ENCODE results near the gene LAMA4.

LAMA4 gene

GRCh38 chr6:112279031-112279935 is 24.9 kb upstream of the LAMA4 start:
- DNase-seq (ENCODE audit: low read depth in 2 of 2), result no peak

DNA sequence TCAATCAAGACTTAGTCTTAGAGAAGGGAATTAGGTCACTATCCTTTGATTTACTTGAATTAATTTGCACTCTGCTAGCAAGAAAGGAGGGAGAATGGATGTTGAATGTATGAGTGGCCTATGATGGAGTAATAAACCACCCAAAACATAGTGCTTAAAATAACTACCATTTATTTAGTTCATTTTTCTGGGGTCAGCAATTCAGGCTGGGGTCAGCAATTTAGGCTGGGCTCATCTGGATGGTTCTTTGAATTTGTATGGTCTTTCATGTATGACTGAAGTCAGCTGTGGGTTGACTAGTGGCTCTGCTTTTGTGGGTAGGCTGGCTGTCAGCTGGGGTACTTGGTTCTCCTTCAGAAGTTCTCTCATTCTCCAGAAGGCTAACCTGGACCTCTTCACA is 21.0 kb upstream of the LAMA4 start:
- DNase-seq (ENCODE audit: low read depth in 2 of 2), result no peak

GRCh38 chr6:112274774-112275173 is 20.4 kb upstream of the LAMA4 start:
- no peak for DNase-seq (ENCODE audit: low read depth in 2 of 2)

- no peak for DNase-seq (ENCODE audit: low read depth in 2 of 2)
Measured at GRCh38 chr6:112272799-112273198, 18.4 kb upstream of the LAMA4 start.

GRCh38 chr6:112270756-112271155 is 16.4 kb upstream of the LAMA4 start:
- DNase-seq (ENCODE audit: low read depth in 2 of 2), result no peak

DNA sequence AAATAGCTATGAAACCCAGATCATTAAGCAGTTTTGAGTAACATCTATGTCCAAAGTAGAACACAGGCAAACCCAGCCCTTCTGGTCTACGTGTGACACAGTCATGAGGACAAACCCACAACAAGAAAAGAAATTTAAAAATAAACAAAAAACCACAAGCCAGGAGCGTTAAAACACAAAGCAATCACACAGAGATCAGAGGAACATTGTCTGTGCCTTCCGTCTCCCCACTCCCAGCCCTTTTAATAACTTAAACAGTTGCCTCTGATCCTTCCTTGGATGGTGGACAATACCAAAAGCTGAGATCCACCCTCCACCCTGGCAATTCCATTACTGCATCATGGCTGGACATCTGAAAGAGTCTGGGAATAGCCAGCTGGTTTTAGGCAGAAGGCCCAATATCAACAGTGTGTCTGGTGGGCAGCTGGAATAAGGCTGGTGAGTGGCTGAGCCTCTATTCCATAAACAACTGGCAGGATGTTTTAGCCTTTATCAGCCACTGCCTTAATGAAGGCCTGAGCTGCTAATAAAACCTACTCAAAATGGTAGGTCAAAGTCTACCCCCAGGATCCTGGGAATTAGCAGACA is 15.7 kb upstream of the LAMA4 start:
- no peak for DNase-seq (ENCODE audit: low read depth in 2 of 2)

DNA sequence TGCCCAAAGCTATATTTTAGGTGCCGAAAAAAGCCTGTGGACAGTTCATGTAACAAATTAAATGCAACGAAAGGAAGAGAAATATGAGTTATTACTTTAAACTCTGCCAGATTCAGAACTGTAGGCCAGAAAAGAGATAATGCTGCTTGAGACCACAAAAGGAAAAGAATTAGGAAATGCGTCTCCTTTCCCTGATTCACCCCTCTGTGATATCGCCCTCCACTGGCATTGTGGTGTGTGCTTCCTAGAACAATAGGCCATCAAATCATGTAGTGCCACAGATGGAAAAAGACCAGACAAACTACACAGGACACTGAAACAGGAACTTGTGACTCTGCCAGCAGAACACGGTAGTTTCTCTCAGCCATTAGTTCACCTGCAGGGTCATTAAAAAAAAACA is 14.7 kb upstream of the LAMA4 start:
- DNase-seq (ENCODE audit: low read depth in 2 of 2), result no peak

GRCh38 chr6:112268654-112269053 is 14.3 kb upstream of the LAMA4 start:
- DNase-seq (ENCODE audit: low read depth in 2 of 2), result no peak

GRCh38 chr6:112268019-112268418 is 13.7 kb upstream of the LAMA4 start:
- DNase-seq (ENCODE audit: low read depth in 2 of 2), result no peak

DNA sequence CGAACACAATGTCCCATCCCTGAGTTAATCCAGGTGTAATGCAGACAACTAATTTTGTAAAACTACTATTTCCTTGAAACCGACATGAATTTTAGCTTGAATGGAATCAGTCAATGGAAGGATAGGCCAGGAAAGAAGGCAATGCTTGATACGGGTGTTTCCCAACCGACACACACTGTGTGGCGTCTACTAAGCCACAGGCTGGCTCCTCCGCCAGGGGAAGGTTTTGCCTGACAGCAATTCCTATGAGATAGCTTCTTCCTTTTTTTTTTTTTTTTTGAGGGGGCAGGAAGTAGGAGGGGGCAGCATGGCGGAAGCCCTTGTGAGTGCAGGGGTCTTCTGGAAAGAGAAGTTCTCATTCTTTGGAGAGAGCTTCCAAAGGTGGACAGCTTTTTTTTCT is 12.0 kb upstream of the LAMA4 start:
- no peak for DNase-seq (ENCODE audit: low read depth in 2 of 2)

GRCh38 chr6:112259337-112259675 is 4.9 kb upstream of the LAMA4 start:
- DNase-seq (ENCODE audit: low read depth in 2 of 2), result no peak

DNA sequence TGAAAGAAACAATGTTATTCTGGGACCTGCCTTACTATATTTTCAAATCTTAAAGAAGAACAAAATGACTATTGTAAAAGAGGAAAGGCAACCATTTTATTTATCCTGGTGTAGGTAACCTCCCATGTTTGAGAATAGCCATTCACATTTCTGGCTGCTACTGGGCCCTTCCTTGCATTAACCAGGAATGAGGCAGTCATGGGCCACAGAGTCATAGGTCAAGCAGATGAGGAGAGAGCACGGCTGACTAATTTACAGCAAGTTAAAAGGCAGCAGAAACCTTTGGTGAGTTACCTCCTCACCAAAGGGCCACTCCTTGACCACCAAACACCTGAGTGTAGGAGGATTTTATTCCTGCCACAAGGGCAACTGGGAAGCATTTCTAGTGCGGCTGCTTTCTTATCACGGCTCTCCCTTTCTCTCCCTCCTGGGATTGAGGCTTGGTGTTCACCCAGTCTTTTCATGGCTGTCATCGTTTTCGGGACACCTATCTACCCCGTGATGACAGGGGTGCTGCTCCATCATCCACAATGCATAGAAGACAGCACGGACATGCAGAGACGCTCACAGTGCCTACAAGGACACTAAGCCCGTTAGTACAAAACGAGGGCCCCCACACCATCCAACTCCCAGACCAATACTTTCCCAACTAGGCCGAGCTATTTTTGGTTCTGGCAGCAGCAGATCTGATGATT is 4.4 kb upstream of the LAMA4 start:
- no peak for DNase-seq (ENCODE audit: low read depth in 2 of 2)

DNA sequence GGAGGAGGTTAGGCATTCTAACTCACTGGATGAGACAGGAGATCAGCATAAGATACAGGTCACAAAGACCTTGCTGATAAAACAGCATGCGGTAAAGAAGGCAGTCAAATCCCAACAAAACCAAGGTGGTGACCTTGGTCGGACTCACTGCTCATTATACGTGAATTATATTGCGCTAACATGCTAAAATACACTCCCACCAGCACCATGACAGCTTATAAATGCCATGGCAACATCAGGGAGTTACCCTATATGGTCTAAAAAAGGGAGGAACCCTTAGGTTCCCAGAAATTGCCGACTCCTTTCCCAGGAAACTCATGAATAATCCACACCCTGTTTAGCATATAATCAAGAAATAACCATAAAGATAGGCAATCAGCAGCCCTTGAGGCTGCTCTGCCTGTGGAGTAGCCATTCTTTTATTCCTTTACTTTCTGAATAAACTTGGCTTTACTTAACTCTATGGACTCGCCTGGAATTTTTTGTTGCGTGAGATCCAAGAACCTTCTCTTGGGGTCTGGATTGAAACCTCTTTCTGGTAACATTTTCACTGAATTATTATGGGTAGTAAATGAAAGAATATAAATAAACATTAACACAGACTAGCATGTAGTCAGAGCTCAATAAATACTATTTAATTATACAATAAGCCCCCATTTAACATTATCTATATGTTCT is 3.0 kb upstream of the LAMA4 start:
- DNase-seq (ENCODE audit: low read depth in 2 of 2), result no peak

GRCh38 chr6:112254921-112255320 is 554 bp upstream of the LAMA4 start:
- DNase-seq (ENCODE audit: low read depth in 2 of 2), result no peak

DNA sequence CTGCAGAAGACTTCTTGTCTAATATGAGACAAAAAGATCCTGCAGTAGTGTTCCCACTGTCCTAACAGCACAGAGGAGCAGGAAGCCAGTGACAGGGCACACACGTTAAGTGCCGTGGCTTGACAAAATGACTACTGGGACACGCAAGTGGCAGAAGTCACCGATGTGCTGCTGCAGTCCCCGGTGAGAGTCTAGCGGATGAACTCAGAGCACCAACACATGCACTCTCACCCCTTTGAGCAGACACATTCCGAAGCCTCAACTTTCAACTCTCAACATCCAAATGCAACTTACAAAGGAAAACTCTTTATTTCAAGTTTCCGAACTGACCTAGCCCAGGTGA is 898 bp downstream of the LAMA4 start:
- DNase-seq (ENCODE audit: low read depth in 2 of 2), result no peak

DNA sequence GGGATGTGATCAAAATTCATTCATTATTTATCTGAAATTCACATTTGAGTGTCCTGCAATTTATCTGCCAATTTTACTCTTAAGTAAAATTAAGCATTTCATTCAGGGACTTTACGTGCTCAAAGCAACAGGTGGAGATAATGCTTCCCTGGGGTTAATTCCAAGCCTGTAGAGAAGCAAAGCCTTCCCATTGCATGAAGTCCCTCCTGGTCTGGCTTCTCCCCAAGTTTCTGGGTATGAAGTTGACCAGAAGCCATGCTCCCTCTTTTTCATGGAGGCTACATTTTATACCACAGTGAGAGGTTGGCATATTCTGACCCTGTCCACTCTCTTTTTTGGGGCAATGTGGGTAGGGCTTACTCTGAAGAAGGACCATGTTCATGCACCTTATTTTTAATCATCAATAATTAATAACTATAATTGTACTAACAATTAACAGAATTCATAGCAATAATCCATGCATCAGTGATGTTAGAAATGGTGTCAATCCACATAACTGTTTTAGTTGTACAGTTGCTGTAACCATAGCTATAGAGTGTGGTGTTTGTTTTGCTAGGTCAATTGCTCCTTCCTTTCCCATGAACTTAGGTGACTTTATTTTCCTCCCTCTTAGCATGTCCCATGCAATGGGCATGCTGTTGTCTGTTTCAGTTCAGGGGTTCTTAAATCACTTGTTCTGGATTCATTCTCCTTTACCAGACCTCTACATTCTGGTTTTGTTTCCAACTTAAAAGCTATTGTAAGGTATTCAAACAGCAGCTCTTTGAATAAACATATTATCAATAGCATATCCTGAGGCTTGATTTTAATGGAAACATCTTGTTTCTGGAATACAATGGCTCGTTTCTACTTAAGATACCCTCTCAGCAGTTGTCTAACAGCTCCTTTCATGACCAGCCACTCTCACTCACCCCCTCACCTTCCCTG is 1.5 kb downstream of the LAMA4 start:
- no peak for DNase-seq (ENCODE audit: low read depth in 2 of 2)

- no peak for DNase-seq (ENCODE audit: low read depth in 2 of 2)
Measured at GRCh38 chr6:112251171-112251875, 3.0 kb downstream of the LAMA4 start.

GRCh38 chr6:112249489-112249888 is 4.9 kb downstream of the LAMA4 start:
- DNase-seq (ENCODE audit: low read depth in 2 of 2), result no peak

GRCh38 chr6:112247275-112247674 is 7.1 kb downstream of the LAMA4 start:
- DNase-seq (ENCODE audit: low read depth in 2 of 2), result no peak

- DNase-seq (ENCODE audit: low read depth in 2 of 2), result no peak
Measured at GRCh38 chr6:112245511-112246203, 8.7 kb downstream of the LAMA4 start.

Data from stimulated activated CD8-positive, alpha-beta memory T cell treated with anti-CD3 and anti-CD28 coated beads, Interleukin-15, amount 100 ng/mL, for 48 hours (primary cell).